ENCODE results near the gene SYDE1.
A peak's percentile ranks its signal among the peaks of the same experiment; 100 is the strongest.
"Not testable (repeated sequence)": the region's sequence is repeated elsewhere in the genome, so short reads cannot be mapped to it uniquely, and the experiment has no call there.

Gene SYDE1

GRCh38 chr19:15107061-15108010 lies at the start of gene SYDE1:
SYDE1 (plus strand) TSS chr19:15107401; CDS start chr19:15107434, 33 bp downstream.
- no peak for DNase-seq

GRCh38 chr19:15062036-15062435 lies 45.2 kb upstream of the SYDE1 start:
- no peak for DNase-seq

GRCh38 chr19:15070386-15070785 lies 36.8 kb upstream of the SYDE1 start:
- not testable (repeated sequence) for DNase-seq

GRCh38 chr19:15072930-15073647 lies 34.1 kb upstream of the SYDE1 start:
- no peak for DNase-seq

GRCh38 chr19:15074371-15074770 lies 32.8 kb upstream of the SYDE1 start:
- DNase-seq, result no peak

GRCh38 chr19:15075806-15076205 lies 31.4 kb upstream of the SYDE1 start:
- no peak for DNase-seq

GRCh38 chr19:15080002-15080401 lies 27.2 kb upstream of the SYDE1 start:
- DNase-seq, result not testable (repeated sequence)

GRCh38 chr19:15081911-15082310 lies 25.3 kb upstream of the SYDE1 start, which contains the start of gene OR1I1:
OR1I1 (plus strand) TSS chr19:15082211; CDS start chr19:15087066, 4,855 bp downstream.
- DNase-seq, result no peak

- DNase-seq, result no peak
Measured at GRCh38 chr19:15087182-15087581, 20.0 kb upstream of the SYDE1 start.

- peak; percentile 36 for DNase-seq
Measured at GRCh38 chr19:15091918-15092753, 15.1 kb upstream of the SYDE1 start.

GRCh38 chr19:15093001-15093400 lies 14.2 kb upstream of the SYDE1 start:
- no peak for DNase-seq

GRCh38 chr19:15096223-15096622 lies 11.0 kb upstream of the SYDE1 start:
- no peak for DNase-seq

- not testable (repeated sequence) for DNase-seq
Measured at GRCh38 chr19:15097980-15098379, 9.2 kb upstream of the SYDE1 start.

GRCh38 chr19:15098460-15098859 lies 8.7 kb upstream of the SYDE1 start:
- DNase-seq, result no peak

GRCh38 chr19:15099017-15099582 lies 8.1 kb upstream of the SYDE1 start:
- no peak for DNase-seq

GRCh38 chr19:15101479-15102082 lies 5.6 kb upstream of the SYDE1 start:
- no peak for DNase-seq

GRCh38 chr19:15104003-15104402 lies 3.2 kb upstream of the SYDE1 start:
- DNase-seq, result no peak

GRCh38 chr19:15104411-15104810 lies 2.8 kb upstream of the SYDE1 start:
- DNase-seq, result no peak

GRCh38 chr19:15105044-15105443 lies 2.2 kb upstream of the SYDE1 start:
- no peak for DNase-seq

- DNase-seq, result no peak
Measured at GRCh38 chr19:15108145-15108844, 1.1 kb downstream of the SYDE1 start.
